ENCODE data around the gene NTNG1.

- TF ChIP-seq, protein P1, sequence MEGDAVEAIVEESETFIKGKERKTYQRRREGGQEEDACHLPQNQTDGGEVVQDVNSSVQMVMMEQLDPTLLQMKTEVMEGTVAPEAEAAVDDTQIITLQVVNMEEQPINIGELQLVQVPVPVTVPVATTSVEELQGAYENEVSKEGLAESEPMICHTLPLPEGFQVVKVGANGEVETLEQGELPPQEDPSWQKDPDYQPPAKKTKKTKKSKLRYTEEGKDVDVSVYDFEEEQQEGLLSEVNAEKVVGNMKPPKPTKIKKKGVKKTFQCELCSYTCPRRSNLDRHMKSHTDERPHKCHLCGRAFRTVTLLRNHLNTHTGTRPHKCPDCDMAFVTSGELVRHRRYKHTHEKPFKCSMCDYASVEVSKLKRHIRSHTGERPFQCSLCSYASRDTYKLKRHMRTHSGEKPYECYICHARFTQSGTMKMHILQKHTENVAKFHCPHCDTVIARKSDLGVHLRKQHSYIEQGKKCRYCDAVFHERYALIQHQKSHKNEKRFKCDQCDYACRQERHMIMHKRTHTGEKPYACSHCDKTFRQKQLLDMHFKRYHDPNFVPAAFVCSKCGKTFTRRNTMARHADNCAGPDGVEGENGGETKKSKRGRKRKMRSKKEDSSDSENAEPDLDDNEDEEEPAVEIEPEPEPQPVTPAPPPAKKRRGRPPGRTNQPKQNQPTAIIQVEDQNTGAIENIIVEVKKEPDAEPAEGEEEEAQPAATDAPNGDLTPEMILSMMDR (conservative IDR thresholded peaks at IDR 0.05; ENCODE audit: low read length), result no peak
- TF ChIP-seq EZH2phosphoT487 (IDR thresholded peaks at IDR 0.05; ENCODE audit: borderline replicate concordance, low read depth, low read length), result no peak
These were observed 317.1 kb downstream of the NTNG1 start for GRCh38 chr1:107457989-107458388.
